Measurements from ENCODE around the gene DCD. TPM values are rescaled to one million over a fixed set of nuclear protein-coding genes. Genes with fewer than 3 reads are reported as not detected.

Gene DCD
- total and polyA plus RNA-seq, 7 experiments from 2014 or later = not detected

GRCh38 chr12:54684636-54685630 lies 36.8 kb upstream of the DCD start:
- Mint-ChIP-seq H3K4me3 (no peak overlapping the region), H3K27me3 (peaks cover 41 to 84% (median 76%) of the 10 kb centered on the region in 5 donors), H3K9me3 (peaks cover 0 to 10% (median 1%) of the 10 kb centered on the region in 11 donors), H3K4me1 (peaks cover 0 to 6% (median 0%) of the 10 kb centered on the region in 7 donors), H3K27ac (peak overlapping the region in 1 of 9 donors; percentile 21), H3K36me3 (peaks cover 0 to 4% (median 0%) of the 10 kb centered on the region in 5 donors)
- no peak for ATAC-seq
- intact Hi-C loops (cut with micrococcal nuclease) = no loop called here
- Histone ChIP-seq H3K4me3 (ENCODE audit: low read length) (no peak overlapping the region), H3K27ac (ENCODE audit: low read depth, low read length) (no peak overlapping the region), H3K9me3 (ENCODE audit: control insufficient read depth in 2 of 3, low read length in 3 of 3) (no peaks in the 10 kb centered on the region), H3K36me3 (ENCODE audit: control insufficient read depth in 2 of 3, insufficient read depth in 3 of 3, low read length in 3 of 3) (no peaks in the 10 kb centered on the region), H3K4me1 (ENCODE audit: control insufficient read depth in 2 of 2, insufficient read depth in 2 of 2, low read length in 2 of 2) (no peaks in the 10 kb centered on the region), H3K27me3 (ENCODE audit: control insufficient read depth in 2 of 2, insufficient read depth in 2 of 2, low read length in 2 of 2) (no peaks in the 10 kb centered on the region)
- ChIA-PET POLR2A (no interaction called here), CTCF (no interaction called here)
- no peak for DNase-seq

- Mint-ChIP-seq H3K9me3 (peaks cover 0 to 10% (median 1%) of the 10 kb centered on the region in 11 donors), H3K36me3 (peaks cover 0 to 4% (median 0%) of the 10 kb centered on the region in 5 donors), H3K27me3 (peaks cover 40 to 77% (median 71%) of the 10 kb centered on the region in 5 donors), H3K27ac (no peak overlapping the region), H3K4me3 (no peak overlapping the region), H3K4me1 (peaks cover 0 to 6% (median 0%) of the 10 kb centered on the region in 7 donors)
- CTCF ChIA-PET = no interaction called here
- H3K9me3 ChIP-seq (ENCODE audit: control insufficient read depth in 2 of 3, low read length in 3 of 3) = no peaks in the 10 kb centered on the region
- no peak for ATAC-seq
- no peak for DNase-seq
- intact Hi-C loops (cut with micrococcal nuclease) = no loop called here
- H3K27ac ChIP-seq (ENCODE audit: low read depth, low read length) = no peak overlapping the region
- no peaks in the 10 kb centered on the region for H3K4me1 ChIP-seq (ENCODE audit: control insufficient read depth in 2 of 2, insufficient read depth in 2 of 2, low read length in 2 of 2)
- H3K4me3 ChIP-seq (ENCODE audit: low read length) = no peak overlapping the region
- POLR2A ChIA-PET = no interaction called here
- no peaks in the 10 kb centered on the region for H3K36me3 ChIP-seq (ENCODE audit: control insufficient read depth in 2 of 3, insufficient read depth in 3 of 3, low read length in 3 of 3)
- no peaks in the 10 kb centered on the region for H3K27me3 ChIP-seq (ENCODE audit: control insufficient read depth in 2 of 2, insufficient read depth in 2 of 2, low read length in 2 of 2)
These were observed 35.2 kb upstream of the DCD start for GRCh38 chr12:54683398-54683797.

- intact Hi-C loops (cut with micrococcal nuclease) = no loop called here
- no peaks in the 10 kb centered on the region for H3K9me3 ChIP-seq (ENCODE audit: control insufficient read depth in 2 of 3, low read length in 3 of 3)
- DNase-seq (no peak), ATAC-seq (no peak)
- no peaks in the 10 kb centered on the region for H3K4me1 ChIP-seq (ENCODE audit: control insufficient read depth in 2 of 2, insufficient read depth in 2 of 2, low read length in 2 of 2)
- Mint-ChIP-seq H3K27ac (peak overlapping the region in 1 of 9 donors; percentile 10), H3K36me3 (peaks cover 0 to 4% (median 0%) of the 10 kb centered on the region in 5 donors), H3K27me3 (peaks cover 43 to 76% (median 71%) of the 10 kb centered on the region in 5 donors), H3K4me1 (peaks cover 0 to 6% (median 0%) of the 10 kb centered on the region in 7 donors), H3K4me3 (no peak overlapping the region), H3K9me3 (peaks cover 0 to 10% (median 3%) of the 10 kb centered on the region in 11 donors)
- no peaks in the 10 kb centered on the region for H3K27me3 ChIP-seq (ENCODE audit: control insufficient read depth in 2 of 2, insufficient read depth in 2 of 2, low read length in 2 of 2)
- H3K27ac ChIP-seq (ENCODE audit: low read depth, low read length) = no peak overlapping the region
- no peaks in the 10 kb centered on the region for H3K36me3 ChIP-seq (ENCODE audit: control insufficient read depth in 2 of 3, insufficient read depth in 3 of 3, low read length in 3 of 3)
- POLR2A ChIA-PET = no interaction called here
- H3K4me3 ChIP-seq (ENCODE audit: low read length) = no peak overlapping the region
- CTCF ChIA-PET = interaction anchor here (0.7 kb wide), 1 partner anchor 15 kb away, joined by 4 read pairs; no protein-coding TSS in a partner anchor
These were observed 34.5 kb upstream of the DCD start for GRCh38 chr12:54682674-54683073.

- CTCF ChIA-PET = interaction anchor here (0.7 kb wide), 1 partner anchor 339 kb away, joined by 3 read pairs; no protein-coding TSS in a partner anchor
- intact Hi-C loops (cut with micrococcal nuclease) = no loop called here
- H3K27me3 ChIP-seq (ENCODE audit: control insufficient read depth in 2 of 2, insufficient read depth in 2 of 2, low read length in 2 of 2) = no peaks in the 10 kb centered on the region
- H3K9me3 ChIP-seq (ENCODE audit: control insufficient read depth in 2 of 3, low read length in 3 of 3) = no peaks in the 10 kb centered on the region
- no peaks in the 10 kb centered on the region for H3K36me3 Mint-ChIP-seq
- no peaks in the 10 kb centered on the region for H3K4me1 ChIP-seq (ENCODE audit: control insufficient read depth in 2 of 2, insufficient read depth in 2 of 2, low read length in 2 of 2)
- peaks cover 50 to 78% (median 63%) of the 10 kb centered on the region in 5 donors for H3K27me3 Mint-ChIP-seq
- ATAC-seq (peak; percentile 63), DNase-seq (peak in 1 of 9 donors; percentile 11)
- no peak overlapping the region for H3K4me3 ChIP-seq (ENCODE audit: low read length)
- H3K4me3 Mint-ChIP-seq = no peak overlapping the region
- POLR2A ChIA-PET = no interaction called here
- H3K36me3 ChIP-seq (ENCODE audit: control insufficient read depth in 2 of 3, insufficient read depth in 3 of 3, low read length in 3 of 3) = no peaks in the 10 kb centered on the region
- H3K4me1 Mint-ChIP-seq = peaks cover 0 to 6% (median 0%) of the 10 kb centered on the region in 7 donors
- H3K27ac ChIP-seq (ENCODE audit: low read depth, low read length) = no peak overlapping the region
- peaks cover 0 to 4% (median 0%) of the 10 kb centered on the region in 11 donors for H3K9me3 Mint-ChIP-seq
- no peak overlapping the region for H3K27ac Mint-ChIP-seq
These were observed 32.2 kb upstream of the DCD start for GRCh38 chr12:54680374-54680773.

GRCh38 chr12:54678131-54678530 lies 30.0 kb upstream of the DCD start:
- ATAC-seq (no peak), DNase-seq (no peak)
- no peak overlapping the region for H3K27ac ChIP-seq (ENCODE audit: low read depth, low read length)
- Mint-ChIP-seq H3K27me3 (peaks cover 38 to 55% (median 41%) of the 10 kb centered on the region in 5 donors), H3K36me3 (no peaks in the 10 kb centered on the region), H3K9me3 (peaks cover 0 to 4% (median 0%) of the 10 kb centered on the region in 11 donors), H3K27ac (no peak overlapping the region), H3K4me3 (no peak overlapping the region), H3K4me1 (peaks cover 0 to 5% (median 0%) of the 10 kb centered on the region in 7 donors)
- H3K4me3 ChIP-seq (ENCODE audit: low read length) = no peak overlapping the region
- CTCF ChIA-PET = no interaction called here
- no peaks in the 10 kb centered on the region for H3K36me3 ChIP-seq (ENCODE audit: control insufficient read depth in 2 of 3, insufficient read depth in 3 of 3, low read length in 3 of 3)
- H3K9me3 ChIP-seq (ENCODE audit: control insufficient read depth in 2 of 3, low read length in 3 of 3) = no peaks in the 10 kb centered on the region
- H3K4me1 ChIP-seq (ENCODE audit: control insufficient read depth in 2 of 2, insufficient read depth in 2 of 2, low read length in 2 of 2) = no peaks in the 10 kb centered on the region
- POLR2A ChIA-PET = no interaction called here
- intact Hi-C loops (cut with micrococcal nuclease) = no loop called here
- no peaks in the 10 kb centered on the region for H3K27me3 ChIP-seq (ENCODE audit: control insufficient read depth in 2 of 2, insufficient read depth in 2 of 2, low read length in 2 of 2)

- Mint-ChIP-seq H3K27me3 (peaks cover 9 to 37% (median 18%) of the 10 kb centered on the region in 5 donors), H3K9me3 (peaks cover 0 to 2% (median 0%) of the 10 kb centered on the region in 11 donors), H3K4me1 (no peaks in the 10 kb centered on the region), H3K4me3 (no peak overlapping the region), H3K36me3 (no peaks in the 10 kb centered on the region), H3K27ac (no peak overlapping the region)
- Histone ChIP-seq H3K4me3 (ENCODE audit: low read length) (no peak overlapping the region), H3K27me3 (ENCODE audit: control insufficient read depth in 2 of 2, insufficient read depth in 2 of 2, low read length in 2 of 2) (peaks cover 0 to 4% of the 10 kb centered on the region in 2 donors), H3K27ac (ENCODE audit: low read depth, low read length) (no peak overlapping the region), H3K4me1 (ENCODE audit: control insufficient read depth in 2 of 2, insufficient read depth in 2 of 2, low read length in 2 of 2) (no peaks in the 10 kb centered on the region), H3K36me3 (ENCODE audit: control insufficient read depth in 2 of 3, insufficient read depth in 3 of 3, low read length in 3 of 3) (no peaks in the 10 kb centered on the region), H3K9me3 (ENCODE audit: control insufficient read depth in 2 of 3, low read length in 3 of 3) (no peaks in the 10 kb centered on the region)
- no peak for ATAC-seq
- no peak for DNase-seq
- intact Hi-C loops (cut with micrococcal nuclease) = no loop called here
- ChIA-PET POLR2A (no interaction called here), CTCF (no interaction called here)
These were observed 19.8 kb upstream of the DCD start for GRCh38 chr12:54667945-54668344.

Measured in naive thymus-derived CD4-positive, alpha-beta T cell (primary cell).